Osteoblast (primary cell): ENCODE data around the gene NTN4. TPM values are rescaled to one million over a fixed set of nuclear protein-coding genes. Genes with fewer than 3 reads are reported as not detected.
"Not testable (repeated sequence)": the region's sequence is repeated elsewhere in the genome, so short reads cannot be mapped to it uniquely, and the experiment has no call there.

Source experiments
- DNase-seq: peaks from one replicate; pipeline ENCODE4 v3.0.0; 2011; ENCODE audit warnings: low spot score, mixed read lengths; ENCODE audit not compliant: insufficient read length; ENCODE audit errors: missing footprints
- H2AFZ ChIP-seq: 2 replicates; pipeline ENCODE4 v1.6.0; 2011; ENCODE audit warnings: mild to moderate bottlenecking, low read length
- H3K27ac ChIP-seq: 2 replicates; pipeline ENCODE4 v1.5.1; 2011; ENCODE audit warnings: mild to moderate bottlenecking, low read depth, low read length, moderate library complexity
- H3K27me3 ChIP-seq: 2 replicates; pipeline ENCODE4 v1.6.0; 2012; ENCODE audit warnings: mild to moderate bottlenecking, control low read depth, inconsistent platforms, low read length, moderate library complexity; ENCODE audit not compliant: insufficient read depth
- H3K36me3 ChIP-seq: 2 replicates; pipeline ENCODE4 v1.5.1; 2011; ENCODE audit warnings: mild to moderate bottlenecking, low read length, control low read depth, moderate library complexity; ENCODE audit not compliant: insufficient read depth
- H3K4me1 ChIP-seq: 2 replicates; pipeline ENCODE4 v1.5.1; 2011; ENCODE audit warnings: mild to moderate bottlenecking, low read length, control low read depth, moderate library complexity; ENCODE audit not compliant: insufficient read depth
- H3K4me2 ChIP-seq: 2 replicates; pipeline ENCODE4 v1.6.0; 2011; ENCODE audit warnings: mild to moderate bottlenecking, low read length; ENCODE audit not compliant: insufficient read depth
- H3K4me3 ChIP-seq: fragments of 200-600 bp; sonication (generic); 3 replicates; pipeline ENCODE4 v1.5.1; 2012; ENCODE audit warnings: mild to moderate bottlenecking, low read length, inconsistent platforms; ENCODE audit not compliant: insufficient read depth
- H3K79me2 ChIP-seq: 2 replicates; pipeline ENCODE4 v1.6.0; 2012; ENCODE audit warnings: mild to moderate bottlenecking, low read length, control low read depth, inconsistent platforms; ENCODE audit not compliant: insufficient read depth
- H3K9me3 ChIP-seq: 2 replicates; pipeline ENCODE4 v1.5.1; 2011; ENCODE audit warnings: low read depth, low read length, control low read depth
- H4K20me1 ChIP-seq: 2 replicates; pipeline ENCODE4 v1.6.0; 2012; ENCODE audit warnings: mild to moderate bottlenecking, low read length, control low read depth; ENCODE audit not compliant: insufficient read depth
- total RNA-seq: library from RNA; depleted of rRNA; stranded (reverse); fragments of >200 nt; gene quantifications from 2 replicates; pipeline ENCODE4 v1.2.3, GENCODE V29; 2012
- TF ChIP-seq, protein P1 (sequence below): IDR thresholded peaks from 2 replicates; pipeline ENCODE4 v1.5.1; 2011; ENCODE audit warnings: mild to moderate bottlenecking, low read depth, low read length, moderate library complexity; ENCODE audit errors: extremely low read depth

The NTN4 gene
- total RNA-seq, 1 donor = 47.8 TPM

DNA sequence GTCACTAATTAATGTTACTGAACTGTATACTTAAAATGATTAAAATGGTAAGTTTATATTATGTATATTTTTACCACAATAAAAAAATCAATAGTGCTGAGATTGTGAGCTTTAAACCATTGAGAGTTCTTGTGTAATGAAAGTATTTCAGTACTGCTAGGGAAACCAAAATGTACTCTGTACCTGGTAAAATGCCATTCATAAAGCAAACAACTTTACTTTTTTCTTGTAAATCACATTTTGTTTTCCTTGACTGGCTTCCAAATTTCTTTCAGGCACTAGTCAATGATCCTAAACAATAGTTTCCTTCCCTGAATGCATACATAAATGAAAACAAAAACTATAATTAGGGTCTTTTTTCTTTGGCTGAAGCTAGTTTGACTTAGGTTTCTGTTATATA, 38.8 kb upstream of the NTN4 start:
- Histone ChIP-seq H3K27ac (no peak overlapping the region), H3K4me2 (no peak overlapping the region), H3K4me3 (no peak overlapping the region), H2AFZ (no peak overlapping the region), H3K36me3 (no peaks in the 10 kb centered on the region), H3K27me3 (peaks cover 52% of the 10 kb centered on the region), H3K4me1 (peaks cover 4% of the 10 kb centered on the region), H3K9me3 (no peaks in the 10 kb centered on the region), H3K79me2 (no peaks in the 10 kb centered on the region), H4K20me1 (no peaks in the 10 kb centered on the region)
- TF ChIP-seq, protein P1, sequence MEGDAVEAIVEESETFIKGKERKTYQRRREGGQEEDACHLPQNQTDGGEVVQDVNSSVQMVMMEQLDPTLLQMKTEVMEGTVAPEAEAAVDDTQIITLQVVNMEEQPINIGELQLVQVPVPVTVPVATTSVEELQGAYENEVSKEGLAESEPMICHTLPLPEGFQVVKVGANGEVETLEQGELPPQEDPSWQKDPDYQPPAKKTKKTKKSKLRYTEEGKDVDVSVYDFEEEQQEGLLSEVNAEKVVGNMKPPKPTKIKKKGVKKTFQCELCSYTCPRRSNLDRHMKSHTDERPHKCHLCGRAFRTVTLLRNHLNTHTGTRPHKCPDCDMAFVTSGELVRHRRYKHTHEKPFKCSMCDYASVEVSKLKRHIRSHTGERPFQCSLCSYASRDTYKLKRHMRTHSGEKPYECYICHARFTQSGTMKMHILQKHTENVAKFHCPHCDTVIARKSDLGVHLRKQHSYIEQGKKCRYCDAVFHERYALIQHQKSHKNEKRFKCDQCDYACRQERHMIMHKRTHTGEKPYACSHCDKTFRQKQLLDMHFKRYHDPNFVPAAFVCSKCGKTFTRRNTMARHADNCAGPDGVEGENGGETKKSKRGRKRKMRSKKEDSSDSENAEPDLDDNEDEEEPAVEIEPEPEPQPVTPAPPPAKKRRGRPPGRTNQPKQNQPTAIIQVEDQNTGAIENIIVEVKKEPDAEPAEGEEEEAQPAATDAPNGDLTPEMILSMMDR = no peak
- no peak for DNase-seq

- Histone ChIP-seq H3K4me3 (no peak overlapping the region), H3K27ac (no peak overlapping the region), H3K4me2 (no peak overlapping the region), H4K20me1 (no peaks in the 10 kb centered on the region), H3K9me3 (no peaks in the 10 kb centered on the region), H2AFZ (no peak overlapping the region), H3K36me3 (no peaks in the 10 kb centered on the region), H3K79me2 (no peaks in the 10 kb centered on the region), H3K27me3 (peaks cover 23% of the 10 kb centered on the region), H3K4me1 (no peaks in the 10 kb centered on the region)
- TF ChIP-seq, protein P1 = peak; percentile 74
- DNase-seq = peak; percentile 66
These were observed 29.6 kb upstream of the NTN4 start for GRCh38 chr12:95820096-95820703.

- no peak for DNase-seq
- no peaks in the 10 kb centered on the region for H4K20me1 ChIP-seq
- H3K27ac ChIP-seq = no peak overlapping the region
- no peak overlapping the region for H3K4me2 ChIP-seq
- H3K4me3 ChIP-seq = no peak overlapping the region
- H3K9me3 ChIP-seq = no peaks in the 10 kb centered on the region
- no peaks in the 10 kb centered on the region for H3K4me1 ChIP-seq
- no peaks in the 10 kb centered on the region for H3K79me2 ChIP-seq
- no peaks in the 10 kb centered on the region for H3K27me3 ChIP-seq
- no peak overlapping the region for H2AFZ ChIP-seq
- TF ChIP-seq, protein P1 = peak; percentile 76
- H3K36me3 ChIP-seq = no peaks in the 10 kb centered on the region
These were observed 25.2 kb upstream of the NTN4 start for GRCh38 chr12:95815632-95816212.

DNA sequence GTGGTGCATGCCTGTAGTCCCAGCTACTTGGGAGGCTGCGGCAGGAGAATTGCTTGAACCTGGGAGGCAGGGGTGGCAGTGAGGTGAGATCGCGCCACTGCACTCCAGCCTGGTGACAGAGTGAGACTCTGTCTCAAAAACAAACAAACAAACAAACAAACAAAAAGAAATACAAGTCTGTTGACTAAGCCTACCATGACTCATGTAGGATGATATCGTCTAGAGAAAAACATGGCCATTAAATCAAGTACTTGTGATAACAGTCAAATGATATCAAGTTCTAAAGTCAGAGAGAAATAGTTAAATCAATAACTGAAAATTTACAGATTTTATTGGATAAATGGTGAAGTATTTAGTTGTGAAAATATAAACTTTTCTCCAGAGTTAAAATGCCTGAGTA, 21.6 kb upstream of the NTN4 start:
- not testable (repeated sequence) for DNase-seq, H3K27ac ChIP-seq, H3K4me2 ChIP-seq, H3K4me1 ChIP-seq, H4K20me1 ChIP-seq, H3K4me3 ChIP-seq, H3K36me3 ChIP-seq, H3K27me3 ChIP-seq, H3K9me3 ChIP-seq, H2AFZ ChIP-seq, H3K79me2 ChIP-seq
